Peyer's patch (tissue), 4 donors: Measurements from ENCODE around the gene SCUBE3.

Experiments
- CTCF ChIP-seq, 6 experiments: fragments of 450-650 bp in 4 of 6; fragments of 200-600 bp in 2 of 6; sonication (generic) in 1 of 6; IDR thresholded peaks; one replicate each; pipeline ENCODE4 v1.5.1; 2017 to 2019; ENCODE audit warnings: antibody characterized with exemption in 6 of 6, mild to moderate bottlenecking in 3 of 6, moderate library complexity in 1 of 6
- POLR2A ChIP-seq, 2 donors: fragments of 450-650 bp; IDR thresholded peaks; one replicate each; pipeline ENCODE4 v1.5.1; 2017; ENCODE audit warnings: antibody characterized with exemption in 2 of 2, mild to moderate bottlenecking in 2 of 2, moderate library complexity in 2 of 2

GRCh38 chr6:35185971-35186370 is 27.8 kb upstream of the SCUBE3 start:
- TF ChIP-seq POLR2A (IDR thresholded peaks at IDR 0.05) (no peak), CTCF (IDR thresholded peaks at IDR 0.05) (no peak)
